NCI-H510A treated with DMSO at 0.1 percent for 48 hours (cell line): ENCODE results near the gene KLHL36.

Source experiments
- DNase-seq: peaks from one replicate; lab custom pipeline; 2025; lab: John Stamatoyannopoulos, UW

KLHL36 gene

DNA sequence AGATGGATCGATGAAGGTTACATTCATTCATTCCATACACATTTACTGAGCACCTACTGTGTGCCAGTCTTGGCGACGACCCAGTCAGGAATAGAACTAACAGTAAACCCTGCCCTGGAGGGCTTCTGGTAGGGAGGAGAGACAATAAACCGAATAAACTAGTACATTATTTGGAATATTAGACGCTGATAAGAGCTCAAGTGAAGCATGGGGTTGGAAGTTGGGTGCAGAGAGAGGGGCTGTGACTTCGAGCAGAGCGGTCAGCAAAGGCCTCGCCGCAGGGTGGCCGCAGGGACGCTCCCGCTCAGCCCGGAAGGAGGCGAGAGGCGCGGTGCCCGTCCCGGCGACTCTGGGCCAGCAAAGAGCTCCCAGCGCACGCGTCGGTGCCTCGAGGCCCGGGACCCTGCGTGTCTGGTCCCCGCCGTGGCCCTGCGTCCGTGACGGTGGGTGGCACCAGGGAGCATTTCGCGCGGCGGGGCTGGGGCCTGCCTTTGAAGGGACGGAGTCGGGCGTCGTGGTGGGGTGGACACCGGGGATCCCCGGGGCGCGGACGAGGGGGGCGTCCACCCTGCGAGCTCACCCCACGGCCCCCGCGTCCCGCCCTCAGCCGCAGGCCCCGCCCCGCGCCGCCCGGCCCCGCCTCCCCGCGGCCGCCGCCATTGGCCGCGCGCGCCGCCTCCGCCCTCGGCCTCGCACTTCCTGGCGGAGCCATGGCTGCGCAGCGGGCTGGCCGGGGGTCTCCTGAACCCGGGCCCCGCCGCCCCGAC lies at the start of gene KLHL36:
TSS of gene KLHL36 (plus strand) at position 684 of the 767 bp plus-strand sequence. CDS start 2,357 bp downstream, outside the sequence.
- peak; percentile 68 for DNase-seq

GRCh38 chr16:84599521-84600202 lies 48.6 kb upstream of the KLHL36 start:
- peak; percentile 45 for DNase-seq

- DNase-seq: no peak
Measured at GRCh38 chr16:84600343-84601229, 47.7 kb upstream of the KLHL36 start.

GRCh38 chr16:84603140-84603816 lies 45.0 kb upstream of the KLHL36 start:
- DNase-seq: no peak

DNA sequence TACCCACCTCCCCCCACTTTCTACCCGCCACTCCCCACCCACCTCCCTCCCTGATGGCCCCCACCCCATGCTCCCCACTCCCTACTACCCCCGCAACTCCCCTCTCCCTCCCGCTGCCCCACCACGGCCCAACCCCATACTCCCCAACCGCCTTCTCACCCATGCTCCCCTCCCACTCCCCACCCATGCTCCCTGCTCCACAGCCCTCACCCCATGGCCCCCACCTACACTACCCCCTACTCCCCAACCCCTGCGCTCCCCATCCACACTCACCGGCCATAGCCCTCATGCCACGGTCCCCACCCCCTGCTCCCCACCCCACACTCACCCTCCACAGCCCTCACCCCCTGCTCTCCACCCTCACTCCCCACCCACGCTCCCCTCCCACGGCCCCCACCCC lies 44.4 kb upstream of the KLHL36 start:
- no peak for DNase-seq

- no peak for DNase-seq
Measured at GRCh38 chr16:84604477-84605013, 43.8 kb upstream of the KLHL36 start.

DNA sequence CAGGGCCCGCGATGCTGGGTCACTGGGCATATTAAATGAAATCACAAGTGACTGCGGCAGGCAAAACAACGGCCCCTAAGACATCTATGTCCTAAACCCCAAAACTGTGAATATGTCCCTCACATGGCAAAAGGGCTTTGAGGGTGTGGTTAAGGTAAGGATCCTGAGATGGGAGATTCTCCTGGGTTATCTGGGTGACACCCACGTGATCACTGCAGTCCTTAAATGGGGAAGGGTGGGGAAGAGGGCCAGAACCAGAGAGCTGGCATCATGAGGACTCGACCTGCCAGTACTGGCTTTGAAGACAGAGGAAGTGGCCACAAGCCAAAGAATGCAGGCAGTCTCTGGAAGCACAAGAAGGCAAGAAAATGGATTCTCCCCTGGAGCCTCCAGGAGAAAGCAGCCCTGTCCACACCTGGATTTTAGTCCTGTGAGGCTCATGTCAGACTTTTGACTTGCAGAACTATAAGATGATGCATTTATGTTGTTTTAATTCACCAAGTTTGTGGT lies 42.9 kb upstream of the KLHL36 start:
- no peak for DNase-seq

DNA sequence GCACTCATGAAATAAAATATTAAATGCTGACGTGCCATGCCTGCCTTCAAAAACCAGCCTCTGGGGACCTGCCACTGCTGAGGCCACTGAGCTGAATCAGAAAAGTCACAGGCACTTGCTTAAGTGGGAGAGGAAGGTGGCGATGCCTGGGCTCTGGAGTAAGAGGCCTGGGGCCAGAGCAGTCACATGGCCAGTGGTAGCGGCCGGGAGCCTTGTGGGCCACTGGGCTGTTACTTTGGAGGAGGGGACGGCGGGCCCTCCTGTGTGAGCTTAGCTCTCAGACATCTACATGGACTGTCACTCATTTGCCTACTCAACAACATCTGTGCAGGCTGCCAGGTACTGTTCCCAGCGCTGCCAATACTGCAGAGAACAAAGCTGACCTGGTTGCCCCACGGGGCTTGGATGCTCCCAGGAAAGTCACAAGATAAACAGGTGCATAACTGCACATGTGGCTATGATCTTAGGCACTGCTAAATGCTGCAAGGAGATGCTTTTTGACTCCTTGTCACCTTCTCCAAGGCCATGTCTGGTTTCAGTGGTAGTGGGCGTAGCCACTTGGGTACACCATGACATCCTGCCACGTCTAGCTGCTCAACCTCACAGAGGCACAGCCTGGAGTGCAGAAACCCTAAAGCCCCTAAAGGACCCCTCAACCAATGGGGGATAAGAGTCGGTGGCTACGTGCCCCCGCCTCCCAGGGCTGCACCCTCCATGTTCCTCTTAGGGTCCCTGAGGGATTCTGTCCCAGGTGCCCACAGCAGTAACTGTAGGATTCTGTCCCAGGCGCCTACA lies 42.0 kb upstream of the KLHL36 start:
- DNase-seq: no peak

GRCh38 chr16:84607061-84607460 lies 41.2 kb upstream of the KLHL36 start:
- no peak for DNase-seq

GRCh38 chr16:84607694-84608093 lies 40.6 kb upstream of the KLHL36 start:
- no peak for DNase-seq

DNA sequence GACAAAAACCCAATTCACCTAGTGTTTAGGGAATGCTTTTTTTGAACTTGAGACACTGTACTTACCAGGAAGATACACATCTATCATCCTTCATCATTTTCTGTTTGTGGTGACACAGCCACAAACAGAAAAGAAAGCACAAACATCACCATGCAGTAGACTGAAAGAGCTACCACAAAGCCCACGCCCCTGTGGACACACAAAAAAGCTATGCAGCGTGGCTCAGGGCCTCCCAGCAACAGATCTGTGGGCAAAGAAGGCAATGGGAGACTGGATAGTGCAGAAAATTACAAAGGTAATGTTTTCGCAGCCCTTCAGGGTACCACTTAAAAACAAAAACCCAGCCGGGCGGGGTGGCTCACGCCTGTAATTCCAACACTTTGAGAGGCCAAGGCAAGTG lies 40.0 kb upstream of the KLHL36 start:
- no peak for DNase-seq

DNA sequence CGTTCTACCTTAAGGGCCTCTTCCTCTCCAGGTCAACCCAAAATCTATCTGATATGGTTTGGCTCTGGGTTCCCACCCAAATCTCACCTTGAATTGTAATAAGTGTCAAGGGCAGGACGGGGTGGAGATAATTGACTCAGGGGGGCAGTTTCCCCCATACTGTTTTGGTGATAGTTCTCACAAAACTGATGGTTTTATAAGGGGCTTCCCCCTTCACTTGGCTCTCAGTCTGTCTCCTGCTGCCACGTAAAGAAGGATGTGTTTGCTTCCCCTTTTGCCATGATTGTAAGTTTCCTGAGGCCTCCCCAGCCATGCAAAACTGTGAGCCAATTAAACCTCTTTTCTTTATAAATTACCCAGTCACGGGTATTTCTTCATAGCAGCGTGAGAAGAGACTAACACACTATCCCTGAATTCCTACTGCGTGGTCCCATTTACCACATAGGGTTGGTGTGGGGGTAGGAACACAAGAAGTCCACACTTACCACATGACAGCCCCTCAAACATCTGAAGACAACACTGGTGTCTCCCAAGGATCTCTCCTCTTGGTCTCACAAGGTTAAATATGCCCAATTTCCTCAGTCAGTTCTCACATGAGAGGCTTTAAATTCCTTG lies 38.6 kb upstream of the KLHL36 start:
- DNase-seq: no peak

GRCh38 chr16:84610376-84610775 lies 37.9 kb upstream of the KLHL36 start:
- DNase-seq: peak; percentile 68

DNA sequence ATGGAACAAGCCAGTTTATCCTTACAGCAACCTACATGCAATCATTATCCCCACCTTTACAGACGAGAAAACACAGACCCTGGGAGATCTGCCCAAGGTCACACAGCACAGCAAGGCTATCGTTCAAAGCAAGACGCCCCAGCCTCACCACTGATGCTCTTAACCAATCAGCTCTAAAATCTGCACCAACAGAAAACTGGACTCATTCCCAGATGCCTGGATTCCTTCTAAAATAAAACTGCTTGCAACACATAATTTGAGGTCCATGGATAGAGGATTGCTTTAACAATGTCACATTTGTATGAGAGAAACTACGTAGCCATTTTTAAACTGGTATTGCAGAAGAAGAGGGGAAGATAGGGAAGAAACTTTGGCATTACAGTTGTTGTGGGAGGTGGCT lies 37.3 kb upstream of the KLHL36 start:
- DNase-seq: no peak

DNA sequence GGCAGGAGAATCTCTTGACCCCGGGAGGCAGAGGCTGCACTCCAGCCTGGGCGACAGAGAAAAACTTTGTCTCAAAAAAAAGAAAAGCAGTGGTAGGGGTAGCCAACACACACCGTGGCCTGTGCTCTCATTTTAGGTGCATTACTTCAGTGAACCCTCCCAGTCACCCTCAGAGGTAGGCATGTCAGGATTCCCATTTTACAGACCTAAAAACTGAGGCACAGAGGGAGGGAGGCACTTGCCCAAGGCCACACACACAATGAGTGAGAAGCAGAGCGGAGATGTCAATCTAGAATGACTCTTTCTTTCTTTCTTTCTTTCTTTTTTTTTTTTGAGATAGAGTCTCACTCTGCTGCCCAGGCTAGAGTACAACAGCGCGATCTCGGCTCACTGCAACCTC lies 35.6 kb upstream of the KLHL36 start:
- no peak for DNase-seq

GRCh38 chr16:84613408-84614072 lies 34.8 kb upstream of the KLHL36 start:
- DNase-seq: no peak

- DNase-seq: no peak
Measured at GRCh38 chr16:84614073-84614459, 34.2 kb upstream of the KLHL36 start.

DNA sequence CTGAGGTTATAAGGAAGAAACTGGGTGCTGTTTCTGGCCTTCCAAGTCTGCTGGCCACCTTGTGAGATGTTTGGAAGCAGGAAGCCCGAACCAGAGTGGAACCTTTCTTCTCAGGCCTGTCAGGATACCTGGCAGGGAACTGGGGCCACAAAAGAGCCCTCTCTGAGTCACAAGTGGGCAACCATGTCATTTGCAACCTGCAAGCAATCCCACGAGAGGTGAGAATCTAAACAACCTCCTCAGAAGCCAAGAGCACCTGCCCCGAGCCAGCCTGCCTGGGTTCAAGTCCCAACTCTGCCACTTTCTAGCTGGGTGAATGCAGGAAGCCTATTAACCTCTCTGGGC lies 33.7 kb upstream of the KLHL36 start:
- no peak for DNase-seq

DNA sequence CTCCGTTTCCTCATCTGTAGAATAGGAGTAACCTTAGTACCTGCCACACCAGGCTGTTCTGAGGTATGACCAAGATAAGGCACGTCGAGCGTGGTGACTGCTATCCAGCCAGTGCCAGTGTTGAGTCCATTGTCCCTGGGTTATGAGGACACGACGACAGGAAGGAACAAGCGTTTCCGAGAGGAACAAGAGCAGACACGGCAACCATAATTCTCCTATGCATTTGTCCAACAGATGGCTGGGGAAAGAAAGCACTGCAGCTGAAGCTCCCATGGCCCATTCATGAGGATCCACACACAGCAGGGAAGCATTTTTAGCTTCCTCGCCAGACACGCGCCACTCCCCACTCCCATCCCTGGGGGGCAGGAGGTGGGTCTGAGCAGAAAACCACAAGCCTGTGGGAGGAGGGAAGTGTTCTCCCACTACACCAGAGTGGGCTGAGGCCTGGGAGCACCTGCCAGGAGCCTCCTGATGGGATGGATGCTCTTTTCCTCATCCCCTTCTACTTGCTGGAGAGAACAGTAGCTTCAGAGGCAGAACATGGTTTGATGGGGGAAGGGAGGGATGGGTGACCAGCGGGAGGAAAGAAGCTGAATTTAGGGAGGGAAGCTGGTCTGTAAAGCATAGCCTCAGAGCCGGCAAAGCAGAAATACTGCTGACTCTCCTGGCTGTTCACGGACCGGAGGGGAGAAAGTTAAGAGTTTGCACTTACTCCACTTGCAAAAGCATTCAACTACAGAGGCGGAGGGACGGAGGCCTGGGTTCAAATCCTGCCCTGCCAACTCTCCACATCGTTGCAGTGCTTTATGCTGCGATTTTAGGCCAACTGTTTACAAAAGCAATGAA lies 33.1 kb upstream of the KLHL36 start:
- no peak for DNase-seq
